Uterus (tissue), 4 donors: ENCODE measurements around the gene ATRN. TPM values are rescaled to one million over a fixed set of nuclear protein-coding genes. Genes with fewer than 3 reads are reported as not detected.

ENCODE experiments used
- DNase-seq, 2 donors: peaks; one replicate each; pipeline ENCODE4 v3.0.0-alpha.2; 2019 to 2020
- H3K27ac ChIP-seq, 2 donors: fragments of 200-600 bp; sonication (generic); 1 replicate in 1 of 2; 2 replicates in 1 of 2; pipeline ENCODE4 v1.5.1; 2016 to 2018
- H3K27me3 ChIP-seq, 2 donors: fragments of 200-600 bp; sonication (generic); one replicate each; pipeline ENCODE4 v1.5.1; 2018 to 2019; ENCODE audit warnings: control low read depth in 1 of 2
- H3K36me3 ChIP-seq, 2 donors: fragments of 200-600 bp; sonication (generic); one replicate each; pipeline ENCODE4 v1.5.1; 2019; ENCODE audit warnings: control low read depth in 1 of 2
- H3K4me1 ChIP-seq, 2 donors: fragments of 200-600 bp; sonication (generic); one replicate each; pipeline ENCODE4 v1.5.1; 2018 to 2019; ENCODE audit warnings: control low read depth in 1 of 2
- H3K4me3 ChIP-seq, 2 donors: fragments of 200-600 bp; sonication (generic); 1 replicate in 1 of 2; 2 replicates in 1 of 2; pipeline ENCODE4 v1.5.1; 2018 to 2019; ENCODE audit warnings: mild to moderate bottlenecking in 1 of 2
- H3K9me3 ChIP-seq, 2 donors: fragments of 200-600 bp; sonication (generic); one replicate each; pipeline ENCODE4 v1.5.1; 2019; ENCODE audit warnings: control low read depth in 1 of 2
- POLR2A ChIP-seq, 2 donors: fragments of 450-650 bp; IDR thresholded peaks; one replicate each; pipeline ENCODE4 v1.6.1; 2016; ENCODE audit warnings: antibody characterized with exemption in 2 of 2, mild to moderate bottlenecking in 1 of 2, moderate library complexity in 1 of 2
- intact Hi-C: fragments of 100-400 bp; cut with DNase I; formaldehyde crosslinking; loops from one replicate; pipeline ENCODE4 v1.15.1; 2023; ENCODE audit warnings: low total_unique reads
- total RNA-seq, 4 donors: library from RNA; depleted of rRNA in 3 of 4; stranded (reverse); fragments of >200 nt in 3 of 4; gene quantifications; one replicate each; pipeline versions ENCODE4 v1.1.0 to v1.2.4, GENCODE V29; 2014 to 2023
- TF ChIP-seq, protein P1 (sequence below), 4 experiments: fragments of 200-600 bp in 2 of 4; fragments of 450-650 bp in 2 of 4; sonication (generic) in 2 of 4; IDR thresholded peaks; one replicate each; pipeline ENCODE4 v1.5.1; 2016 to 2019; ENCODE audit warnings: antibody characterized with exemption in 4 of 4, mild to moderate bottlenecking in 2 of 4, moderate library complexity in 1 of 4
- donor health status: DM: yes; HTN: yes; CAD: no.

Gene ATRN
- total RNA-seq, 4 donors from 2014 or later: 7.4 to 76.7 (median 21.2) TPM

DNA sequence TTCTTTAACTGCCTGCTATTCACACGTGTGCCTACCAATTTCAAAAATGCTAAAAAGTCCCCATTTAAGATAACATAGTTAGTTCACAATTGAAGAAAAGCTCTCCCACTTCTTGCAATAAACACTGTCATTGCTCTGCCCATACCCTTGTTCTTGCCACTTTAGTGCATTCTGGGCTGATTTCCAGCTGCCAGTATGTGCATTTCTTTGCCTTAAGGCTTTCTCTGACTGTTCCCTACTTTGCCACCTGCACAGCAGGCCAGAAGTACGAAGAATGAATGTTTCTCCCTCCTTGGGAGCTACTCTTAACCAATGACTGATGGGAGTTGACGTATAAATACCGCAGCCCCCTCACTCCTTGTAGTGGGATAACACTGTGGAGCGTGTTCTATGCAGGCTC lies 16.0 kb upstream of the ATRN start:
- H3K4me1 ChIP-seq: no peaks in the 10 kb centered on the region
- H3K27me3 ChIP-seq: no peaks in the 10 kb centered on the region
- no peak for DNase-seq
- no peaks in the 10 kb centered on the region for H3K36me3 ChIP-seq
- intact Hi-C loops: no loop called here
- H3K9me3 ChIP-seq: no peaks in the 10 kb centered on the region
- TF ChIP-seq, protein P1, sequence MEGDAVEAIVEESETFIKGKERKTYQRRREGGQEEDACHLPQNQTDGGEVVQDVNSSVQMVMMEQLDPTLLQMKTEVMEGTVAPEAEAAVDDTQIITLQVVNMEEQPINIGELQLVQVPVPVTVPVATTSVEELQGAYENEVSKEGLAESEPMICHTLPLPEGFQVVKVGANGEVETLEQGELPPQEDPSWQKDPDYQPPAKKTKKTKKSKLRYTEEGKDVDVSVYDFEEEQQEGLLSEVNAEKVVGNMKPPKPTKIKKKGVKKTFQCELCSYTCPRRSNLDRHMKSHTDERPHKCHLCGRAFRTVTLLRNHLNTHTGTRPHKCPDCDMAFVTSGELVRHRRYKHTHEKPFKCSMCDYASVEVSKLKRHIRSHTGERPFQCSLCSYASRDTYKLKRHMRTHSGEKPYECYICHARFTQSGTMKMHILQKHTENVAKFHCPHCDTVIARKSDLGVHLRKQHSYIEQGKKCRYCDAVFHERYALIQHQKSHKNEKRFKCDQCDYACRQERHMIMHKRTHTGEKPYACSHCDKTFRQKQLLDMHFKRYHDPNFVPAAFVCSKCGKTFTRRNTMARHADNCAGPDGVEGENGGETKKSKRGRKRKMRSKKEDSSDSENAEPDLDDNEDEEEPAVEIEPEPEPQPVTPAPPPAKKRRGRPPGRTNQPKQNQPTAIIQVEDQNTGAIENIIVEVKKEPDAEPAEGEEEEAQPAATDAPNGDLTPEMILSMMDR (IDR thresholded peaks at IDR 0.05): no peak
- TF ChIP-seq POLR2A (IDR thresholded peaks at IDR 0.05): no peak
- H3K4me3 ChIP-seq: no peak overlapping the region
- H3K27ac ChIP-seq: no peak overlapping the region

DNA sequence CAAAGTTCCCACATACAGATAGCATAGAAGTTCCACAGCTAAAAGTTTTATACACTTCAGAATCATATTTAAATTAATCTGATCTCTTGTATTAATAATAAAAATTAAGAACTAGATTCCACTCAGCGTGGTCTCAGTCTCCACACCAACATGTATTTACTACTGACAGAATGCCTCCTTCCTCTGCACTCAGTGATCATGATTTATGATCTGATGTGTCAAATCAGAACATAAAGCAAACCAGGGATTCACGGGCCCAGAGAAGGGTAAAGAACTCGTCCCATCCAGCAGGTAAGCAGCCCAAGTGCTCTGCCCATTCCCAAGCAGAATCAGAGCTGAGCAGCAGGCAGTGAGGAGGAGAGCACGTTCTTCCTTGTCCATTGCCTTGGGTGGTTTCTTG lies 14.2 kb upstream of the ATRN start:
- Histone ChIP-seq H3K27ac (no peak overlapping the region), H3K4me1 (no peaks in the 10 kb centered on the region), H3K36me3 (no peaks in the 10 kb centered on the region), H3K27me3 (no peaks in the 10 kb centered on the region), H3K4me3 (no peak overlapping the region), H3K9me3 (no peaks in the 10 kb centered on the region)
- intact Hi-C loops: no loop called here
- no peak for DNase-seq
- TF ChIP-seq, protein P1 (IDR thresholded peaks at IDR 0.05): no peak
- TF ChIP-seq POLR2A (IDR thresholded peaks at IDR 0.05): no peak

DNA sequence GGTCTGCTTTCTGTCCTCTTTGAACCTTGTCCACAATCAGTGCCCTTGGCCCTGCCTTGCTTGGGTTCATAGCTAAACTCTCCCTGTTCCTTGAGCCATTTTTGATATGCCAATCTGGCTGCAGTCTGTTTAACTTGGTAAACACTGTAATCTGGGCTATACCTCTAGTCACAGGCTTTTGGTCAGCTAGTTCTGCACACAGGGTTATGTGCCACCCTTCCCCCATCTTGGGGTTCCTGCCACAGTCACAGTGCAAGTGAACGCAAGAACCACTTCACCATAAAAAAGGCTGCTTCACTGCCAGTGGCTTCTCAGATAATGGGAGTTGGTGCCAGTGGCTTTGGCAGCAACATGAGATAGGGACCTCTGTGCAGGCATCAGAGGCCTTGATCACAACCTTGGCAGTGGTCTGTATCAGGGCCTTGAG lies 10.9 kb upstream of the ATRN start:
- no peaks in the 10 kb centered on the region for H3K36me3 ChIP-seq
- no peaks in the 10 kb centered on the region for H3K4me1 ChIP-seq
- no peak for TF ChIP-seq POLR2A (IDR thresholded peaks at IDR 0.05)
- TF ChIP-seq, protein P1 (IDR thresholded peaks at IDR 0.05): no peak
- DNase-seq: no peak
- intact Hi-C loops: no loop called here
- no peak overlapping the region for H3K4me3 ChIP-seq
- H3K9me3 ChIP-seq: no peaks in the 10 kb centered on the region
- H3K27ac ChIP-seq: no peak overlapping the region
- no peaks in the 10 kb centered on the region for H3K27me3 ChIP-seq

DNA sequence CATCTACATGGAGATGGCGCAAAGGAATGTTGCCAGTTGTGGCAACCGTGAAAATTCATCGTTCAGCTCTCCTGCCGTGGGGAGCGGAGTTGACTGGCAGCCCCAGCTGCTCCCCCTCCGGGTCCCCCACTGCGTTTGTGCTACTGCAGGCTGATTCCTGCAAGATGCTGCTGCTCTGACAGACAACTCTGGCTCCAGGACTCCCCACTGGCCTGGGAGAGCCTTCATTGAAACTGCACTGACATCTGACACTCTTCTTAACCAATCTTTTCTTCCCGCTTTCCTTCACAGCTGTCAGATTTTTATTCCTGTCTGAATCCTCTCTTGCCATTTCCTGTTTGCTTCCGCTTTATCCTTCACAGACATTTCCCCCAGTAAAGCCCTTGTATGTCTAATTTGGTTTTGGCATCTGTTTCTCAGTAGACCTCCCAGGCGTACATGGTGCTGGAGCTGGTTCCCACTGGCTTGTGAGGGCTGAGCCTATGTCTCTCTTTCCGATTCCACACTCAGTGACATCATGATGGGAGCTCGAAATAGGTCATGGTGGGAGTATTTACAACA lies 9.5 kb upstream of the ATRN start:
- Histone ChIP-seq H3K27me3 (no peaks in the 10 kb centered on the region), H3K9me3 (no peaks in the 10 kb centered on the region), H3K36me3 (no peaks in the 10 kb centered on the region), H3K4me3 (no peak overlapping the region), H3K27ac (no peak overlapping the region), H3K4me1 (no peaks in the 10 kb centered on the region)
- TF ChIP-seq, protein P1 (IDR thresholded peaks at IDR 0.05): no peak
- TF ChIP-seq POLR2A (IDR thresholded peaks at IDR 0.05): no peak
- no peak for DNase-seq
- intact Hi-C loops: no loop called here

DNA sequence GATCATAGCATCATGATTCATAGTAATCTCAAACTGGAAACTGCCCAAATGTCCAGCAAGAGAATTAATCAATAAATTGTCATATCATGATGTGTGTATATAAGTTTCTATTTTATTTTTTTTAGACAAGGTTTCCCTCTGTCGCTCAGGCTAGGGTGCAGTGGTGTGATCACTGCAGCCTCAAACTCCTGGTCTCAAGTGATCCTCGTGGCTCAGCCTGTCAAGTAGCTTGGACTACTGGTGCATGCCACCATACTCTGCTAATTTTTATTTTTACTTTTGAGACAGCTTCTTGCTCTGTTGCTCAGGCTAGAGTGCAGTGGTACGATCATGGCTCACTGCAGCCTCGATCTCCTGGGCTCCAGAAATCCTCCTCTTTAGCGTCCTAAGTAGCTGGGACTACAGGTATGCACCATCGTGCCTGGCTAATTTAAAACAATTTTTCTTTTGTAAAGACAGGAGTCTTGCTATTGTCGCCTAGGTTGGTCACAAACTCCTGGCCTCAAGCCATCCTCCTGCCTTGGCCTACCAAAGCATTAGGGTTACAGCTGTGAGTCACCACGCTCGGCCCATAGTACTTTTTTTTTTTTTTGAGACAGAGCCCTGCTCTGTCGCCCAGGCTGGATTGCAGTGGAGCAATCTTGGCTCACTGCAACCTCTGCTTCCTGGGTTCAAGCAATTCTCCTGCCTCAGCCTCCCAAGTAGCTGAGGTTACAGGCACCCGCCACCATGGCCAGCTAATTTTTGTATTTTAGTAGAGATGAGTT lies 8.7 kb upstream of the ATRN start:
- no peak for TF ChIP-seq POLR2A (IDR thresholded peaks at IDR 0.05)
- TF ChIP-seq, protein P1 (IDR thresholded peaks at IDR 0.05): no peak
- Histone ChIP-seq H3K27ac (no peak overlapping the region), H3K4me3 (no peak overlapping the region), H3K27me3 (no peaks in the 10 kb centered on the region), H3K9me3 (no peaks in the 10 kb centered on the region), H3K4me1 (no peaks in the 10 kb centered on the region), H3K36me3 (no peaks in the 10 kb centered on the region)
- no peak for DNase-seq
- intact Hi-C loops: no loop called here
